CD4-positive, alpha-beta T cell treated with Interleukin-6 at 100 ng/mL for 8 hours (primary cell): ENCODE data around the gene INAFM2.

Experiments
- DNase-seq: peaks from one replicate; pipeline ENCODE4 v3.0.0-alpha.2; 2020; ENCODE audit warnings: mixed read lengths, low spot score

INAFM2 gene

DNA sequence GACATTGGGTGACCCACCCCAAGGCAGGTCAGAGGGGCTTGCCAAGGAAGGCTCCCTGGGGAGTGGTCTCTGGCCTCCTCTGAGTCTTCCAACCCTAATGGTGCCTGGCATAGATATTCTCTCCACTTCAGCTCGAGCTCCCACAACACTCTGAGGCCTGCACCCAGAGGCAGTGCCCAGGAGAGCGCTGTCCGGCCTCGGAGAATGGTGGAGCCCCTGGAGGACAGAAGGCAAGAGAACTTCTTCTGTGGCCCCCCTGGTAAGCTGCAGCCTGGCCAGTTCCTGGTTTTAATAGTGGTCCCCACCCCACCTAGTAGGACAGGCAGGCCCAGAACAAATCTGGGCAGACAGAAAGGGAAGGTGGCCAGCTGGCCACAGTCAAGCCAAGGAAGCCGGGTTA, 41.5 kb downstream of the INAFM2 start:
- DNase-seq = no peak

DNA sequence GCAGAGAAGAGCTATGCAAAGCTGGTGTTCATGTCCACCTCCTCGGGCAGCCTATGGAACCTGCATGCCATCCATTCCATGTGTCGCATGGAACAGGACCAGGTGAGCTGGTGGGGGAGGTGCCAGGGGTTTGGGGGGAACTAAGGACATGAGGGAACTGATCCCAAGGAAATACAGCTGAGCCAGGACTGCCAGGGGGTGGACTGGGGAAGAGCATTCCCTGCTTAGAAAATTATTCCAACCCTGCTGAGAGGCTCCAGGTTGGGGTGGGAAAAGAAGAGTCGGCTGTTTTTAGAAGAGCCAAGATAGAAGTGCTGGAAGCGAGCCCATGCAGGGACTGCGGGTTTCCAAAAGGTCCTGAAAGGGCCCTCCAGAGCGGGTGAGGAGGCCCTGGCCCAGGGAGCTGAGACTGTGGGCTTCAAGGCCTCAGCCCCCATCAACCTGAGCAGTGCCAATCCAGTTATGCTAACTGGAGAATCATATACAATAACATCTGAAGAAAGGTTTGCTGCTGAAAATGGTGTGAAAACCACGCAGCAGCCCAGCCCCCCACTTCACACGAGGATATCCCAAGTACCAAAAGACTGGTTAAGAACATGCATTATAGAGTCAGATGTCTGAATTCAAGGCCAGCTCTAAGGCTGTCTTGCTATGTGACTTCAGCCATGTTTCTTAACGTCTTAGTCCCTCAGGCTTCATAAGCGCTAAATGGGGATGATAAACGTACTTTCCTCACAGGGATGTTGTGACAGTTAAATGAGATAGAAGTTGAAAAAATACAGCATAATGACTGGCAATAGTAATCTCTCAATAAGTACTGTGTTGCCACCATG, 42.3 kb downstream of the INAFM2 start:
- DNase-seq = no peak

DNA sequence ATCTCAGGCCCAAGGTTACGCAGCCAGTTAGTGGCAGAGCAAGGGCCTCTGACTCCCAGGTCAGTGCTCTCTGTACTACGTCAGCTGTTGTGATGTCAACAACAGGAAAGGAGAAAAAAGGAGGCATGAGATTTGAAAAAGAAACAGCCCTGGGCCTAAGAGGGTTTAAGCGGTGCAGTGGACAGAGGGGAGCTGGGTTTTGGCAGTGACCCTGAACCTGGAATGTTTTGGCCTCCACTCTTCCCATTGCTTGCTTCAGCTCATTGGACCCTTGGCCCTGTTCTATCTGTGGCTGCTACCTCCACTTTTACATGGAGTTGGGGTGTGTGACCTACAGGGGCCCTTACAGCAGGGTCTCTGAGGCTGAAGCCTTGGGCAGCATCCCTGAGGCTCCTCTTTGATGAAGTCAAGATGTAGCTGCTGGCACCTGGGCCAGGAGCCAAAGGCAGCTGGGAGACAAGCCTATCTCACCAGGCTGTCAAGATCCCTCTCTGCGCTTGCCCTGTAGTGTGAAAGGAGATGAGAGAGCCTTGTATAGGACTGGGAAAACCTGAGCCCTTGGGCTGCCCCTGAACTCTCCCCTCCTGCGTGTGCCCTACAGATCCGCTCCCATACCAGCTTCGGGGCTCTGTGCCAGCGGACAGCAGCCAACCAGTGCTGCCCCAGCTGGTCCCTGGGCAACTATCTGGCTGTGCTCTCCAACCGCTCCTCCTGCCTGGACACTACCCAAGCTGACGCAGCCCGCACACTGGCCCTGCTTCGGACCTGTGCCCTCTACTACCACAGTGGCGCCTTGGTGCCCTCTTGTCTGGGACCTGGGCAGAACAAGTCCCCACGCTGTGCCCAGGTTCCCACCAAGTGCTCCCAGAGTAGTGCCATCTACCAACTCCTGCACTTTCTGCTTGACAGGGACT, 43.2 kb downstream of the INAFM2 start:
- DNase-seq = no peak

DNA sequence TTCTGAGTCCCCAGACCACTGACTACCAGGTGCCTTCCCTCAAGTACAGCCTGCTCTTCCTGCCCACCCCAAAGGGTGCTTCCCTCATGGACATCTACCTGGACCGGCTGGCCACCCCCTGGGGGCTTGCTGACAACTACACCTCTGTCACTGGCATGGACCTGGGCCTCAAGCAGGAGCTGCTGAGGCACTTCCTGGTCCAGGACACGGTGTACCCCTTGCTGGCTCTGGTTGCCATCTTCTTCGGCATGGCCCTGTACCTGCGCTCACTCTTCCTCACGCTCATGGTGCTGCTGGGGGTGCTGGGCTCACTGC, 43.8 kb downstream of the INAFM2 start:
- DNase-seq = no peak

DNA sequence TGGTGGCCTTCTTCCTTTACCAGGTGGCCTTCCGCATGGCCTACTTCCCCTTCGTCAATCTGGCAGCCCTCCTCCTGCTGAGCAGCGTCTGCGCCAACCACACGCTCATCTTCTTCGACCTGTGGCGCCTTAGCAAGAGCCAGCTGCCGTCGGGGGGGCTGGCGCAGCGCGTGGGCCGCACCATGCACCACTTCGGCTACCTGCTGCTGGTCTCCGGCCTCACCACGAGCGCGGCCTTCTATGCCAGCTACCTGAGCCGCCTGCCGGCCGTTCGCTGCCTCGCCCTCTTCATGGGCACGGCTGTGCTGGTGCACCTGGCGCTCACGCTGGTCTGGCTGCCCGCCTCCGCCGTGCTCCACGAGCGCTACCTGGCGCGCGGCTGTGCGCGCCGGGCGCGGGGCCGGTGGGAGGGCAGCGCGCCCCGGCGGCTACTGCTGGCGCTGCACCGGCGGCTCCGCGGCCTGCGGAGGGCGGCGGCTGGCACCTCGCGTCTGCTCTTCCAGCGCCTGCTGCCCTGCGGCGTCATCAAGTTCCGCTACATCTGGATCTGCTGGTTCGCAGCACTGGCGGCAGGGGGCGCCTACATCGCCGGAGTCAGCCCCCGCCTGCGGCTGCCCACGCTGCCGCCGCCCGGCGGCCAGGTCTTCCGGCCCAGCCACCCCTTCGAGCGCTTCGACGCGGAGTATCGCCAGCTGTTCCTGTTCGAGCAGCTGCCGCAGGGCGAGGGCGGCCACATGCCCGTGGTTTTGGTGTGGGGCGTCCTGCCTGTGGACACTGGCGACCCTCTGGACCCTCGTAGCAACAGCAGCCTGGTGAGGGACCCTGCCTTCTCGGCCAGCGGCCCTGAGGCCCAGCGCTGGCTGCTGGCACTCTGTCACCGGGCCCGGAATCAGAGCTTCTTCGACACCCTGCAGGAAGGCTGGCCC, 44.5 kb downstream of the INAFM2 start:
- peak; percentile 91 for DNase-seq

DNA sequence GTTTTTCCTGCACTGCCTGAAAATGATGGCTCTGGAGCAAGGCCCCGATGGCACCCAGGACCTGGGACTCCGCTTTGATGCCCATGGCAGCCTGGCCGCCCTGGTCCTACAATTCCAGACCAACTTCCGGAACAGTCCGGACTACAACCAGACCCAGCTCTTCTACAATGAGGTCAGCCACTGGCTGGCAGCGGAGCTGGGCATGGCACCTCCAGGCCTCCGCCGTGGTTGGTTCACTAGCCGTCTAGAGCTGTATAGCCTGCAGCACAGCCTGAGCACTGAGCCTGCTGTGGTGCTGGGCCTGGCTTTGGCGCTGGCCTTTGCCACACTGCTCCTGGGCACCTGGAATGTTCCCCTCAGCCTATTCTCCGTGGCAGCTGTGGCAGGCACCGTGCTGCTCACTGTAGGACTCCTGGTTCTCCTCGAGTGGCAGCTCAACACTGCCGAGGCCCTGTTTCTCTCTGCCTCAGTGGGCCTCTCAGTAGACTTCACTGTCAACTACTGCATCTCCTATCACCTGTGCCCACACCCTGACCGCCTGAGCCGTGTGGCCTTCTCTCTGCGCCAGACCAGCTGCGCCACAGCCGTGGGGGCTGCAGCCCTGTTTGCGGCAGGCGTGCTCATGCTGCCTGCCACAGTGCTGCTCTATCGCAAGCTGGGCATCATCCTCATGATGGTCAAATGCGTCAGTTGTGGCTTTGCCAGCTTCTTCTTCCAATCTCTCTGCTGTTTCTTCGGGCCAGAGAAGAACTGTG, 45.4 kb downstream of the INAFM2 start:
- DNase-seq = no peak

DNA sequence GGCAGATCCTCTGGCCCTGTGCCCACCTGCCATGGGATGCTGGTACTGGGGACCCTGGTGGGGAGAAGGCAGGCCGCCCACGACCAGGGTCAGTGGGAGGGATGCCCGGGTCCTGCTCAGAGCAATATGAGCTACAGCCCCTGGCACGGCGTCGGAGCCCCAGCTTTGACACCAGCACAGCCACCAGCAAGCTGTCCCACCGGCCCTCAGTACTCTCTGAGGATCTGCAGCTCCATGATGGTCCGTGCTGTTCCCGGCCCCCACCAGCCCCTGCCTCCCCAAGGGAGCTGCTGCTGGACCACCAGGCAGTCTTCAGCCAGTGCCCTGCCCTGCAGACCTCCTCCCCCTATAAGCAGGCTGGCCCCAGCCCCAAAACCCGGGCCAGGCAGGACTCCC, 46.0 kb downstream of the INAFM2 start:
- no peak for DNase-seq

DNA sequence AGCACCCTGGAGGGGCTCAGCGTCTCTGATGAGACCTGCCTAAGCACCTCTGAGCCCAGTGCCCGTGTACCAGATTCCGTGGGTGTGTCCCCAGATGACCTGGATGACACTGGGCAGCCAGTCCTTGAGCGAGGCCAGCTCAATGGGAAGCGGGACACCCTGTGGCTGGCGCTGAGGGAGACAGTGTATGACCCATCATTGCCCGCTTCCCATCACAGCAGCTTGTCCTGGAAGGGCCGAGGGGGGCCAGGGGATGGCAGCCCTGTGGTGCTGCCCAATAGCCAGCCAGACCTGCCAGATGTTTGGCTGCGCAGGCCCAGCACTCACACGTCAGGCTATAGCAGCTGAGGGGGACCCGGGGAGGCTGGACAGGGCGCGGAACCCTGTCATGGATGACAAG, 46.5 kb downstream of the INAFM2 start:
- no peak for DNase-seq

DNA sequence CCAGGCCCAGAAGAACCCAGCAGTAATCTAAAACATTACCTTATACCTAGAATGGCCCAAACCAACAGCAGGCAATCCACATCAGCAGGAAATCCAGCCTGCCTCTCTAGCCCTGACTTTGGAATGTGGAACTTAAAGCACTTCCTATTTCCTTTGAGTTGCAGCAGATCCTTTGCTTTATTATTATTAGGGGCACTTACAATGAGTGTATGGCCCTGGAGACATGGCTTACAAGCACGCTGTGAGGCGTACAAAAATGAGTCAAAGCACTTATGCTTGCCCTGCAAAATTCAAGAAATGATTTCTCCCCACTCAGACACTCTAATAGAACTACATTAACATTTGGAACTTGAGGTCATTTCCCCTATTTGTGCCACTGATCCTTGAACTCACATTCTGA, 49.5 kb downstream of the INAFM2 start:
- no peak for DNase-seq
